Esophagus squamous epithelium (tissue), 5 donors: ENCODE results near the gene HIF1AN. TPM values are rescaled to one million over a fixed set of nuclear protein-coding genes. Genes with fewer than 3 reads are reported as not detected.

Experiments used
- DNase-seq: peaks from one replicate; lab custom pipeline; 2025; lab: John Stamatoyannopoulos, UW
- H3K27ac ChIP-seq, 4 donors: fragments of 200-600 bp; sonication (generic); one replicate each; pipeline ENCODE4 v1.5.1; 2016 to 2019; ENCODE audit warnings: mild to moderate bottlenecking in 1 of 4
- H3K27me3 ChIP-seq, 4 donors: fragments of 200-600 bp; sonication (generic); 1 replicate in 3 of 4; 2 replicates in 1 of 4; pipeline versions ENCODE4 v1.5.1 to v1.6.0; 2017 to 2021; ENCODE audit warnings: antibody characterized with exemption in 1 of 4
- H3K36me3 ChIP-seq, 3 donors: fragments of 200-600 bp; sonication (generic); one replicate each; pipeline ENCODE4 v1.5.1; 2016 to 2019
- H3K4me1 ChIP-seq, 3 donors: fragments of 200-600 bp; sonication (generic); one replicate each; pipeline ENCODE4 v1.5.1; 2017 to 2019
- H3K4me3 ChIP-seq, 4 donors: fragments of 200-600 bp; sonication (generic); 1 replicate in 3 of 4; 2 replicates in 1 of 4; pipeline ENCODE4 v1.5.1; 2016 to 2019; ENCODE audit warnings: mild to moderate bottlenecking in 2 of 4, moderate library complexity in 1 of 4
- H3K9me3 ChIP-seq, 3 donors: fragments of 200-600 bp; sonication (generic); one replicate each; pipeline ENCODE4 v1.5.1; 2016 to 2019
- CTCF ChIP-seq, 6 experiments: fragments of 450-650 bp in 4 of 6; fragments of 200-600 bp in 2 of 6; sonication (generic) in 2 of 6; IDR thresholded peaks; one replicate each; pipeline ENCODE4 v1.5.1; 2016 to 2019; ENCODE audit warnings: antibody characterized with exemption in 6 of 6, mild to moderate bottlenecking in 4 of 6, moderate library complexity in 4 of 6
- POLR2A ChIP-seq, 4 donors: fragments of 450-650 bp; IDR thresholded peaks; one replicate each; pipeline ENCODE4 v1.6.1; 2017; ENCODE audit warnings: antibody characterized with exemption in 4 of 4, mild to moderate bottlenecking in 4 of 4, moderate library complexity in 3 of 4
- WGBS, 2 donors: methylation state at CpG; one replicate each; pipeline ENCODE4 v1.1.5; 2018; 5-methylcytosine and 5-hydroxymethylcytosine counted together
- intact Hi-C: fragments of 100-400 bp; cut with DNase I; formaldehyde crosslinking; loops from one replicate; pipeline ENCODE4 v1.15.0; 2022
- total RNA-seq, 4 donors: library from RNA; depleted of rRNA; stranded (reverse); fragments of >200 nt; gene quantifications; one replicate each; pipeline ENCODE4 v1.1.0, GENCODE V29; 2016
- donor health status: DM: yes; HTN: yes; CAD: no.

Gene HIF1AN
- total RNA-seq, 4 donors from 2014 or later: 8.6 to 13.2 (median 11.6) TPM

GRCh38 chr10:100561005-100561404 is 25.3 kb downstream of the HIF1AN start:
- Histone ChIP-seq H3K9me3 (peaks cover 0 to 6% (median 0%) of the 10 kb centered on the region in 3 donors), H3K36me3 (peaks cover 0 to 37% (median 0%) of the 10 kb centered on the region in 3 donors), H3K27ac (no peak overlapping the region), H3K27me3 (peaks cover 0 to 55% (median 9%) of the 10 kb centered on the region in 4 donors), H3K4me3 (no peak overlapping the region), H3K4me1 (peaks cover 8 to 16% (median 8%) of the 10 kb centered on the region in 3 donors)
- TF ChIP-seq POLR2A (IDR thresholded peaks at IDR 0.05): no peak
- no peak for TF ChIP-seq CTCF (IDR thresholded peaks at IDR 0.05)
- DNase-seq: no peak
- 42 to 59% methylated on average over 2 of the region's 2 CpGs for WGBS, 2 donors
- intact Hi-C loops: no loop called here

DNA sequence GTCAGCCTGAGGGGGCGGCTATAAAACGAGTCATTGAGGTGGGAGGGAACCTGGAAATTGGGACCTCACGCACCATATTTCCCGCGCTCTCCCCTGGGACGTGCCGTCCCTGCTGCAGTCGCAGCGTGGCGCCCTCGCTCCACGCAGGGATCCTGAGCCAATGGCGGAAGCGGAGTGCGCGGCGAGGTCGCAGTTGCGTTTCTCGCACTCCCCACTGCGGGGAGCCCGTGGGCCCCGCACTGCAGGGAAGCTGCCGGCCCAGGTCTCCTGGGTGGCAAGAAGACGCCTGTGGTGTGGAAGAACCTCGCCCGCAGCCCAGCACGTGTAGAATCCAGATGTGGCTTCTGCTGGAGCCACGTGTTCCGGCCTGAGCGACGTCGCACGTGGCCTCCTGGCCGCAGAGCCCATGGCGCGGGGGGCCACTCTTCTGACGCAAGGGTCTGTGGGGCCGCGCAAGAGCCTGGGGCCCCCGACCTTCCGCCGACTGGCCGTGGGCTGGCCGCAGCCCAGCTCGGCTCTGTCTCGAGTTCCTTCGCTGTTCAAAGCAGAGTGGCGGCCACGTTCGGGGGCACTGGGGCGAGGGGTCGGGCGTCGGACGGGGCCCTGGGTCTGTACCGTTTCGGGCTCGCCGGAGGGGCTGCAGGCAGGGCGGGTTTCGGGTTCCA is 26.4 kb downstream of the HIF1AN start:
- Histone ChIP-seq H3K4me3 (peak overlapping the region in 1 of 4 donors; percentile 32), H3K27ac (no peak overlapping the region), H3K36me3 (peaks cover 0 to 26% (median 0%) of the 10 kb centered on the region in 3 donors), H3K4me1 (peaks cover 8 to 16% (median 8%) of the 10 kb centered on the region in 3 donors), H3K27me3 (peaks cover 0 to 66% (median 9%) of the 10 kb centered on the region in 4 donors), H3K9me3 (peaks cover 0 to 6% (median 0%) of the 10 kb centered on the region in 3 donors)
- DNase-seq: no peak
- WGBS, 2 donors: 47% methylated on average over 21 of the region's 62 CpGs; no CpG with 5 or more reads in 1 of the 2 donors
- intact Hi-C loops: no loop called here
- TF ChIP-seq CTCF (IDR thresholded peaks at IDR 0.05) (peak; percentile 42 to 89 (median 68)), POLR2A (IDR thresholded peaks at IDR 0.05) (no peak)

- Histone ChIP-seq H3K36me3 (no peaks in the 10 kb centered on the region), H3K4me1 (peaks cover 8 to 16% (median 8%) of the 10 kb centered on the region in 3 donors), H3K9me3 (peaks cover 0 to 6% (median 0%) of the 10 kb centered on the region in 3 donors), H3K27me3 (peaks cover 0 to 99% (median 13%) of the 10 kb centered on the region in 4 donors), H3K27ac (no peak overlapping the region), H3K4me3 (no peak overlapping the region)
- no peak for DNase-seq
- TF ChIP-seq CTCF (IDR thresholded peaks at IDR 0.05) (no peak), POLR2A (IDR thresholded peaks at IDR 0.05) (no peak)
- intact Hi-C loops: no loop called here
- WGBS, 2 donors: 58 to 75% methylated on average over 7 to 8 of the region's 9 CpGs
Observed at GRCh38 chr10:100565206-100565985, 29.7 kb downstream of the HIF1AN start.

GRCh38 chr10:100566561-100566960 is 30.8 kb downstream of the HIF1AN start:
- 48 to 49% methylated on average over 3 of the region's 3 CpGs for WGBS, 2 donors

More at GRCh38 chr10:100566561-100566960, 30.8 kb downstream of the HIF1AN start:
- intact Hi-C loops: no loop called here
- H3K4me1 ChIP-seq: peaks cover 8 to 14% (median 8%) of the 10 kb centered on the region in 3 donors
- no peak for DNase-seq
- H3K4me3 ChIP-seq: no peak overlapping the region
- no peak overlapping the region for H3K27ac ChIP-seq
- TF ChIP-seq CTCF (IDR thresholded peaks at IDR 0.05): no peak
- peaks cover 0 to 6% (median 0%) of the 10 kb centered on the region in 3 donors for H3K9me3 ChIP-seq
- H3K27me3 ChIP-seq: peaks cover 0 to 100% (median 16%) of the 10 kb centered on the region in 4 donors
- no peaks in the 10 kb centered on the region for H3K36me3 ChIP-seq
